SK-N-DZ (cell line): ENCODE results near the gene SLC45A3.

ENCODE experiments used
- DNase-seq: peaks from one replicate; pipeline ENCODE4 v3.0.0-alpha.2; 2015; ENCODE audit warnings: low spot score

Gene SLC45A3

GRCh38 chr1:205701420-205701819, 21.1 kb upstream of the SLC45A3 start:
- no peak for DNase-seq

- no peak for DNase-seq
Observed at GRCh38 chr1:205700865-205701401, 20.6 kb upstream of the SLC45A3 start.

GRCh38 chr1:205699416-205699815, 19.1 kb upstream of the SLC45A3 start:
- DNase-seq, result no peak

- DNase-seq, result no peak
Observed at GRCh38 chr1:205698921-205699320, 18.6 kb upstream of the SLC45A3 start.

- DNase-seq, result peak; percentile 26
Observed at GRCh38 chr1:205693421-205693991, 13.2 kb upstream of the SLC45A3 start.

- no peak for DNase-seq
Observed at GRCh38 chr1:205692423-205692822, 12.1 kb upstream of the SLC45A3 start.

- no peak for DNase-seq
Observed at GRCh38 chr1:205690122-205690756, 9.9 kb upstream of the SLC45A3 start.

GRCh38 chr1:205689479-205689878, 9.2 kb upstream of the SLC45A3 start:
- no peak for DNase-seq

GRCh38 chr1:205688171-205689080, 8.1 kb upstream of the SLC45A3 start:
- DNase-seq, result no peak

- no peak for DNase-seq
Observed at GRCh38 chr1:205687242-205687641, 6.9 kb upstream of the SLC45A3 start.

GRCh38 chr1:205681364-205681763, 1.1 kb upstream of the SLC45A3 start:
- DNase-seq, result no peak

- DNase-seq, result no peak
Observed at GRCh38 chr1:205678286-205679111, 1.8 kb downstream of the SLC45A3 start.

- DNase-seq, result no peak
Observed at GRCh38 chr1:205677167-205677566, 3.1 kb downstream of the SLC45A3 start.

- DNase-seq, result no peak
Observed at GRCh38 chr1:205676597-205676996, 3.7 kb downstream of the SLC45A3 start.

GRCh38 chr1:205676002-205676401, 4.3 kb downstream of the SLC45A3 start:
- DNase-seq, result no peak

GRCh38 chr1:205675247-205675646, 5.1 kb downstream of the SLC45A3 start:
- DNase-seq, result no peak

GRCh38 chr1:205672970-205673369, 7.3 kb downstream of the SLC45A3 start:
- DNase-seq, result no peak

- no peak for DNase-seq
Observed at GRCh38 chr1:205672395-205672889, 7.9 kb downstream of the SLC45A3 start.

GRCh38 chr1:205670611-205671430, 9.5 kb downstream of the SLC45A3 start:
- no peak for DNase-seq

- DNase-seq, result no peak
Observed at GRCh38 chr1:205670150-205670446, 10.2 kb downstream of the SLC45A3 start.
